Sigmoid colon (tissue), 7 donors: ENCODE measurements around the gene UBAC1. TPM values are rescaled to one million over a fixed set of nuclear protein-coding genes. Genes with fewer than 3 reads are reported as not detected.
"Not testable (repeated sequence)": the region's sequence is repeated elsewhere in the genome, so short reads cannot be mapped to it uniquely, and the experiment has no call there.

Source experiments
- DNase-seq: peaks from one replicate; pipeline ENCODE4 v3.0.0-alpha.2; 2019
- H3K27ac ChIP-seq, 4 donors: fragments of 200-600 bp; sonication (generic); one replicate each; pipeline ENCODE4 v1.5.1; 2016 to 2019; ENCODE audit warnings: mild to moderate bottlenecking in 1 of 4
- H3K27me3 ChIP-seq, 3 donors: fragments of 200-600 bp; sonication (generic); one replicate each; pipeline ENCODE4 v1.5.1; 2019; ENCODE audit warnings: mild to moderate bottlenecking in 1 of 3
- H3K36me3 ChIP-seq, 4 donors: fragments of 200-600 bp; sonication (generic); one replicate each; pipeline ENCODE4 v1.5.1; 2016 to 2019
- H3K4me1 ChIP-seq, 4 donors: fragments of 200-600 bp; sonication (generic); one replicate each; pipeline ENCODE4 v1.5.1; 2017 to 2019
- H3K4me3 ChIP-seq, 4 donors: fragments of 200-600 bp; sonication (generic); one replicate each; pipeline ENCODE4 v1.5.1; 2017 to 2019; ENCODE audit warnings: mild to moderate bottlenecking in 2 of 4, moderate library complexity in 1 of 4
- H3K9me3 ChIP-seq, 4 donors: fragments of 200-600 bp in 3 of 4; sonication (generic) in 3 of 4; one replicate each; pipeline versions ENCODE4 v1.5.1 to v1.6.1; 2013 to 2019
- EP300 ChIP-seq, 4 donors: sonication (generic); formaldehyde crosslinking; IDR thresholded peaks; one replicate each; pipeline ENCODE4 v1.6.1; 2017; ENCODE audit warnings: antibody characterized with exemption in 4 of 4
- POLR2A ChIP-seq, 2 donors: fragments of 450-650 bp; IDR thresholded peaks; one replicate each; pipeline ENCODE4 v1.6.1; 2016; ENCODE audit warnings: antibody characterized with exemption in 2 of 2, mild to moderate bottlenecking in 2 of 2, moderate library complexity in 2 of 2
- POLR2AphosphoS5 ChIP-seq, 4 donors: sonication (generic); formaldehyde crosslinking; IDR thresholded peaks; one replicate each; pipeline ENCODE4 v1.6.1; 2017; ENCODE audit warnings: antibody characterized with exemption in 4 of 4
- WGBS, 2 donors: extraction: QIAGEN DNeasy Blood & Tissue Kit; methylation state at CpG; one replicate each; pipeline ENCODE4 v1.1.7; 2013; 5-methylcytosine and 5-hydroxymethylcytosine counted together
- intact Hi-C: fragments of 100-400 bp; cut with DNase I; formaldehyde crosslinking; loops from one replicate; pipeline ENCODE4 v1.15.1; 2023
- polyA plus RNA-seq, 3 donors: library from polyadenylated mRNA; stranded (reverse); fragments of 200-250 nt; gene quantifications; one replicate each; pipeline ENCODE4 v1.2.3, GENCODE V29; 2013
- total RNA-seq, 4 donors: library from RNA; depleted of rRNA; stranded (reverse); fragments of >200 nt; gene quantifications; one replicate each; pipeline ENCODE4 v1.1.0, GENCODE V29; 2016
- TF ChIP-seq, protein P1 (sequence below), 4 experiments: fragments of 450-650 bp in 3 of 4; fragments of 200-600 bp in 1 of 4; IDR thresholded peaks; one replicate each; pipeline ENCODE4 v1.5.1; 2016 to 2019; ENCODE audit warnings: antibody characterized with exemption in 4 of 4, mild to moderate bottlenecking in 3 of 4, moderate library complexity in 2 of 4
- donor health status: healthy with polysubstance abuse.
- donor health status: Bipolar disorder and iron deficiency.
- donor health status: healthy.

The UBAC1 gene
- total and polyA plus RNA-seq, 7 donors = 57.4 to 80.9 (median 69.4) TPM

DNA sequence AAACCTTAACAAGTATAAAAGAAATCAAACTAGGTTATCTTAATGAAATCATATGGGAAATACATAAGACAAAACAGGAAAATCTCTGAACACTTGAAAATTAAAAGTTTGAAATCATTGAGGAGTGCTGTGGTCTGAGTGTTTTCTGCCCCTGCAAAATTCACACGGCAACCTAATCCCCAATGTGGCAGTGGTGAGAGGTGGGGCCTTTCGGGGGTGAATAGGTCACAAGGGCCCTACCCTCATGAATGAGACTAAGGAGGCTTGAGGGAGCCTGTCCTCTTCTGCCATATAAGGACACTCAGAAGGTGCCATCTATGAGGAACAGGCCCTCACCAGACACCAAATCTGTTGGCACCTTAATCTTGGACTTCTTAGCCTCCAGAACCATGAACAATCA, 64.5 kb downstream of the UBAC1 start:
- Histone ChIP-seq H3K4me3 (no peak overlapping the region), H3K9me3 (no peaks in the 10 kb centered on the region), H3K36me3 (no peaks in the 10 kb centered on the region), H3K27me3 (no peaks in the 10 kb centered on the region), H3K4me1 (peaks cover 0 to 14% (median 6%) of the 10 kb centered on the region in 4 donors), H3K27ac (no peak overlapping the region)
- DNase-seq = no peak
- TF ChIP-seq POLR2AphosphoS5 (IDR thresholded peaks at IDR 0.05) (no peak), POLR2A (IDR thresholded peaks at IDR 0.05) (no peak), EP300 (IDR thresholded peaks at IDR 0.05) (no peak)
- TF ChIP-seq, protein P1, sequence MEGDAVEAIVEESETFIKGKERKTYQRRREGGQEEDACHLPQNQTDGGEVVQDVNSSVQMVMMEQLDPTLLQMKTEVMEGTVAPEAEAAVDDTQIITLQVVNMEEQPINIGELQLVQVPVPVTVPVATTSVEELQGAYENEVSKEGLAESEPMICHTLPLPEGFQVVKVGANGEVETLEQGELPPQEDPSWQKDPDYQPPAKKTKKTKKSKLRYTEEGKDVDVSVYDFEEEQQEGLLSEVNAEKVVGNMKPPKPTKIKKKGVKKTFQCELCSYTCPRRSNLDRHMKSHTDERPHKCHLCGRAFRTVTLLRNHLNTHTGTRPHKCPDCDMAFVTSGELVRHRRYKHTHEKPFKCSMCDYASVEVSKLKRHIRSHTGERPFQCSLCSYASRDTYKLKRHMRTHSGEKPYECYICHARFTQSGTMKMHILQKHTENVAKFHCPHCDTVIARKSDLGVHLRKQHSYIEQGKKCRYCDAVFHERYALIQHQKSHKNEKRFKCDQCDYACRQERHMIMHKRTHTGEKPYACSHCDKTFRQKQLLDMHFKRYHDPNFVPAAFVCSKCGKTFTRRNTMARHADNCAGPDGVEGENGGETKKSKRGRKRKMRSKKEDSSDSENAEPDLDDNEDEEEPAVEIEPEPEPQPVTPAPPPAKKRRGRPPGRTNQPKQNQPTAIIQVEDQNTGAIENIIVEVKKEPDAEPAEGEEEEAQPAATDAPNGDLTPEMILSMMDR (IDR thresholded peaks at IDR 0.05) = no peak
- intact Hi-C loops = no loop called here
- WGBS, 2 donors = 94 to 95% methylated on average over 2 of the region's 2 CpGs

DNA sequence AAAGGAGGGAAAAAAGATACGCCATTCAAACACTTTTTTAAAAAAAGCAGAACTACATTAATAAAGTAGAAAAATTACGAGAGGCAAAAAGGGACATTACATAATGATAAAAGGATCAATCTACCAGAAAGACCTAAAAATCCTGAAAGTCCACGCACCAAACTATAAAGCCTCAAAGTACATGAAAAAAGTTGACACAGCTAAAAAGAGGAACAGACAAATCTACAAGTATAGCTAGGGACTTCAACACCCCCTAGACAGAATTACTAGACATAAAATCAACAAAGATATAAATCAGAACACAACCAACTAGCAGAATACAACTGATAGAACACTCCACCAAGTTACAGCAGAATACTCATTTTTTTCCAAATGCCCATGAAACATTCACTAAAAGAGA, 65.0 kb downstream of the UBAC1 start:
- TF ChIP-seq POLR2AphosphoS5 (IDR thresholded peaks at IDR 0.05) (no peak), EP300 (IDR thresholded peaks at IDR 0.05) (no peak), POLR2A (IDR thresholded peaks at IDR 0.05) (no peak)
- TF ChIP-seq, protein P1 (IDR thresholded peaks at IDR 0.05) = no peak
- 77 to 90% methylated on average over 3 of the region's 3 CpGs for WGBS, 2 donors

DNA sequence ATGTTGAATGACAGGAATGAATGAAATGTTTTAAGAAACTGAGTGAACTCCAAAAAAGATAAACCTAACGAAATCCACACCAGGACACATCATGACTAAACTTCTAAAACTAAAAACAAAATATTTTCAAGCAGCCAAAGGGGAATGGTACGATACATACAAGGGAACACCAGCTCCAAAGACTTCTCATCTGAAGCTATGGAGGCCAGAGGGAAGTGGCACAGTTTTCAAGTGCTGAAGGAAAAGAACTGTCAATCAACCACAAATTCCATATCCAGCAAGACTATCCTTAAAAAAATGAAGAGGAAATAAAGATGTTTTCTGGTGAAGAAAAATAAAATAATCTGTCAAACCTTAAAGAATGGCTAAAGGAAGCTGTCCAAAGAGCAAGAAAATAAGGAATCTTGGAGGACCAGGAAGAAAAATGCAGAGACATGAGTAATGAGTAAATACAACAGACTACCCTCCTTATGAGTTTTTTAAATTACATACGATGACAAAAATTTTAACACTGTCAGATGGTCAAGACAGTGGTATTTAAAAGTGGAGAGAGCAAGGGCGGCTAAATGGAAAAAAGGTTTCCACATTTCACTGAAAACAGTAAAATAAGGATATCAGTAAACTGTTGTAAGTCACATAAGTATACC, 65.8 kb downstream of the UBAC1 start:
- no peaks in the 10 kb centered on the region for H3K27me3 ChIP-seq
- TF ChIP-seq POLR2AphosphoS5 (IDR thresholded peaks at IDR 0.05) (no peak), EP300 (IDR thresholded peaks at IDR 0.05) (no peak), POLR2A (IDR thresholded peaks at IDR 0.05) (no peak)
- TF ChIP-seq, protein P1 (IDR thresholded peaks at IDR 0.05) = no peak
- WGBS, 2 donors = 93 to 94% methylated on average over 4 of the region's 4 CpGs
- no peaks in the 10 kb centered on the region for H3K9me3 ChIP-seq
- H3K27ac ChIP-seq = no peak overlapping the region
- H3K4me1 ChIP-seq = peaks cover 0 to 26% (median 18%) of the 10 kb centered on the region in 4 donors
- no peak overlapping the region for H3K4me3 ChIP-seq
- H3K36me3 ChIP-seq = no peaks in the 10 kb centered on the region
- DNase-seq = no peak
- intact Hi-C loops = no loop called here

More for the DNA sequence above, 65.0 kb downstream of the UBAC1 start:
- Histone ChIP-seq H3K27ac (no peak overlapping the region), H3K9me3 (no peaks in the 10 kb centered on the region), H3K4me1 (peaks cover 0 to 17% (median 10%) of the 10 kb centered on the region in 4 donors), H3K4me3 (no peak overlapping the region), H3K36me3 (no peaks in the 10 kb centered on the region), H3K27me3 (no peaks in the 10 kb centered on the region)
- no peak for DNase-seq
- intact Hi-C loops = no loop called here

DNA sequence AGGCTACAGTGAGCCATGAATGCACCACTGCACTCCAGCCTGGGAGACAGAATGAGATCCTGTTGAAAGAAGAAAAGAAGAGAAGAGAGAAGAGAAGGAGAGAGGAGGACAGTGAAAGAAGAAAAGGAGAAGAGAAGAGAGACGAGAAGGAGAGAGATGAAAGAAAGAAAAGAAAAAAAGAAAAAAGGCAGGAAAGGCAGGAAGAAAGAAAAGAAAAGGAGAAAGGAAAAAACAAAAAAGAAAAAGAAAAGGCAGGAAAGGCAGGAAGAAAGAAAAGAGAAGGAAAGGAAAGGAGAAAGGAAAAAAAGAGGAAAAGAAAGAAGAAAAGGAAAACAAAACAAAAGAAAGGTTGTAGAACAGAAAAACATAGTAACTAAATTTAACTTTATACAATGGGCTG, 68.1 kb downstream of the UBAC1 start:
- Histone ChIP-seq H3K27me3 (no peaks in the 10 kb centered on the region), H3K4me3 (no peak overlapping the region), H3K9me3 (no peaks in the 10 kb centered on the region), H3K27ac (no peak overlapping the region), H3K4me1 (peaks cover 0 to 48% (median 39%) of the 10 kb centered on the region in 4 donors), H3K36me3 (no peaks in the 10 kb centered on the region)
- no peak for DNase-seq
- no peak for TF ChIP-seq POLR2AphosphoS5 (IDR thresholded peaks at IDR 0.05)
- TF ChIP-seq, protein P1 (IDR thresholded peaks at IDR 0.05) = no peak
- no peak for TF ChIP-seq POLR2A (IDR thresholded peaks at IDR 0.05)
- TF ChIP-seq EP300 (IDR thresholded peaks at IDR 0.05) = no peak
- intact Hi-C loops = no loop called here
- 77 to 94% methylated on average over 1 of the region's 1 CpG for WGBS, 2 donors

DNA sequence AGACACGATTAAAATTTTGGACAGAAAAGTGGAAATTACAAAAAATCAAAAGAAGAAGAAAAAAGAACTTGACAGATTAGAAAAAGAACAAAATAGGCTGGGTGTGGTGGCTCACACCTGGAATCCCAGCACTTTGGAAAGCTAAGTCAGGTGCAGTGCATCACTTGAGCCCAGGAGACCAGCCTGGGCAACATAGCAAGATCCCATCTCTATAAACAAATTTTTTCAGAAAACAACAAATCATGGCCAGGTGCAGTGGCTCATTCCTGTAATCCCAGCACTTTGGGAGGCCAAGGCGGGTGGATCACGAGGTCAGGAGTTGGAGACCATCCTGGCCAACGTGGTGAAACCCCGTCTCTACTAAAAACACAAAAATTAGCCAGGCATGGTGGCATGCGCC, 68.8 kb downstream of the UBAC1 start:
- H3K36me3 ChIP-seq, H3K4me3 ChIP-seq, H3K27ac ChIP-seq, H3K27me3 ChIP-seq, H3K9me3 ChIP-seq, DNase-seq, intact Hi-C loops: not testable (repeated sequence)
- 96 to 98% methylated on average over 6 of the region's 6 CpGs for WGBS, 2 donors
- H3K4me1 ChIP-seq = peaks cover 0 to 56% (median 46%) of the 10 kb centered on the region in 4 donors
